Measurements from ENCODE around the gene HSP90B1.

Gene HSP90B1

GRCh38 chr12:103973909-103974308 lies 43.7 kb downstream of the HSP90B1 start:
- DNase-seq (ENCODE audit: extremely low spot score), result no peak
- TF ChIP-seq CTBP1 (IDR thresholded peaks at IDR 0.05; ENCODE audit: borderline replicate concordance) (no peak), L3MBTL2 (conservative IDR thresholded peaks at IDR 0.05) (no peak), FOXK2 (IDR thresholded peaks at IDR 0.05) (no peak), BHLHE40 (IDR thresholded peaks at IDR 0.05; ENCODE audit: borderline replicate concordance) (no peak), ZNF384 (IDR thresholded peaks at IDR 0.05) (no peak), ELF4 (IDR thresholded peaks at IDR 0.05) (no peak), HDGF (IDR thresholded peaks at IDR 0.05; ENCODE audit: borderline replicate concordance) (no peak)
- ChIA-PET CTCF (interaction anchor here (0.9 kb wide), 1 partner anchor 135 kb away, joined by 3 read pairs; no protein-coding TSS in a partner anchor), POLR2A (interaction anchor here (0.7 to 1.4 kb wide), 2 partner anchors 8 to 17 kb away, joined by 3 to 6 read pairs; partner anchors contain the start of gene TDG)

GRCh38 chr12:103975368-103975767 lies 45.2 kb downstream of the HSP90B1 start:
- ChIA-PET CTCF (no interaction called here), POLR2A (no interaction called here)
- TF ChIP-seq SP1 (IDR thresholded peaks at IDR 0.05) (no peak), CTBP1 (IDR thresholded peaks at IDR 0.05; ENCODE audit: borderline replicate concordance) (no peak), LEF1 (IDR thresholded peaks at IDR 0.05; ENCODE audit: borderline replicate concordance) (no peak), NFRKB (IDR thresholded peaks at IDR 0.05) (no peak), FOXA1 (IDR thresholded peaks at IDR 0.05) (no peak), ARNT (IDR thresholded peaks at IDR 0.05) (no peak), PKNOX1 (IDR thresholded peaks at IDR 0.05) (no peak), ELF4 (IDR thresholded peaks at IDR 0.05) (no peak), SUZ12 (IDR thresholded peaks at IDR 0.05) (no peak), HDGF (IDR thresholded peaks at IDR 0.05; ENCODE audit: borderline replicate concordance) (no peak), TARDBP (IDR thresholded peaks at IDR 0.05) (no peak), L3MBTL2 (conservative IDR thresholded peaks at IDR 0.05) (no peak), FOXK2 (IDR thresholded peaks at IDR 0.05) (no peak)
- DNase-seq (ENCODE audit: extremely low spot score), result no peak

- DNase-seq (ENCODE audit: extremely low spot score), result no peak
- TF ChIP-seq HDGF (IDR thresholded peaks at IDR 0.05; ENCODE audit: borderline replicate concordance) (no peak), FOXA1 (IDR thresholded peaks at IDR 0.05) (no peak)
- ChIA-PET CTCF (no interaction called here), POLR2A (no interaction called here)
Measured at GRCh38 chr12:103978384-103978982, 48.3 kb downstream of the HSP90B1 start.

- no peak for TF ChIP-seq ZNF384 (IDR thresholded peaks at IDR 0.05)
- TF ChIP-seq NFRKB (IDR thresholded peaks at IDR 0.05), result no peak
- TF ChIP-seq ARNT (IDR thresholded peaks at IDR 0.05), result no peak
- no peak for TF ChIP-seq FOXK2 (IDR thresholded peaks at IDR 0.05)
- no peak for TF ChIP-seq TARDBP (IDR thresholded peaks at IDR 0.05)
- TF ChIP-seq CTBP1 (IDR thresholded peaks at IDR 0.05; ENCODE audit: borderline replicate concordance), result no peak
- no peak for TF ChIP-seq SUZ12 (IDR thresholded peaks at IDR 0.05)
- no peak for TF ChIP-seq FOXA1 (IDR thresholded peaks at IDR 0.05)
- TF ChIP-seq HDGF (IDR thresholded peaks at IDR 0.05; ENCODE audit: borderline replicate concordance), result no peak
- ChIA-PET CTCF (no interaction called here), POLR2A (no interaction called here)
- no peak for DNase-seq (ENCODE audit: extremely low spot score)
Measured at GRCh38 chr12:103986829-103987228, 56.6 kb downstream of the HSP90B1 start.

- DNase-seq (ENCODE audit: extremely low spot score), result no peak
- ChIA-PET POLR2A (no interaction called here), CTCF (no interaction called here)
- TF ChIP-seq TARDBP (IDR thresholded peaks at IDR 0.05), result no peak
- no peak for TF ChIP-seq L3MBTL2 (conservative IDR thresholded peaks at IDR 0.05)
- TF ChIP-seq FOXM1 (IDR thresholded peaks at IDR 0.05; ENCODE audit: borderline replicate concordance), result no peak
- TF ChIP-seq PKNOX1 (IDR thresholded peaks at IDR 0.05), result no peak
- no peak for TF ChIP-seq FOXA1 (IDR thresholded peaks at IDR 0.05)
- TF ChIP-seq ZNF384 (IDR thresholded peaks at IDR 0.05), result no peak
- TF ChIP-seq BHLHE40 (IDR thresholded peaks at IDR 0.05; ENCODE audit: borderline replicate concordance), result no peak
- TF ChIP-seq ARNT (IDR thresholded peaks at IDR 0.05), result no peak
- TF ChIP-seq SUZ12 (IDR thresholded peaks at IDR 0.05), result no peak
- no peak for TF ChIP-seq CTBP1 (IDR thresholded peaks at IDR 0.05; ENCODE audit: borderline replicate concordance)
- no peak for TF ChIP-seq HDGF (IDR thresholded peaks at IDR 0.05; ENCODE audit: borderline replicate concordance)
- TF ChIP-seq LEF1 (IDR thresholded peaks at IDR 0.05; ENCODE audit: borderline replicate concordance), result no peak
- no peak for TF ChIP-seq FOXK2 (IDR thresholded peaks at IDR 0.05)
- TF ChIP-seq ELF4 (IDR thresholded peaks at IDR 0.05), result no peak
- TF ChIP-seq NFRKB (IDR thresholded peaks at IDR 0.05), result no peak
- TF ChIP-seq SP1 (IDR thresholded peaks at IDR 0.05), result no peak
Measured at GRCh38 chr12:103994235-103994634, 64.0 kb downstream of the HSP90B1 start.

GRCh38 chr12:103996595-103996994 lies 66.4 kb downstream of the HSP90B1 start:
- POLR2A ChIA-PET, result interaction anchor here (0.9 to 2.1 kb wide), 2 partner anchors 31 to 67 kb away, joined by 3 to 6 read pairs; partner anchors contain the start of genes HSP90B1 and TDG
- no peak for TF ChIP-seq FOXM1 (IDR thresholded peaks at IDR 0.05; ENCODE audit: borderline replicate concordance)
- no peak for DNase-seq (ENCODE audit: extremely low spot score)
- CTCF ChIA-PET, result no interaction called here

DNA sequence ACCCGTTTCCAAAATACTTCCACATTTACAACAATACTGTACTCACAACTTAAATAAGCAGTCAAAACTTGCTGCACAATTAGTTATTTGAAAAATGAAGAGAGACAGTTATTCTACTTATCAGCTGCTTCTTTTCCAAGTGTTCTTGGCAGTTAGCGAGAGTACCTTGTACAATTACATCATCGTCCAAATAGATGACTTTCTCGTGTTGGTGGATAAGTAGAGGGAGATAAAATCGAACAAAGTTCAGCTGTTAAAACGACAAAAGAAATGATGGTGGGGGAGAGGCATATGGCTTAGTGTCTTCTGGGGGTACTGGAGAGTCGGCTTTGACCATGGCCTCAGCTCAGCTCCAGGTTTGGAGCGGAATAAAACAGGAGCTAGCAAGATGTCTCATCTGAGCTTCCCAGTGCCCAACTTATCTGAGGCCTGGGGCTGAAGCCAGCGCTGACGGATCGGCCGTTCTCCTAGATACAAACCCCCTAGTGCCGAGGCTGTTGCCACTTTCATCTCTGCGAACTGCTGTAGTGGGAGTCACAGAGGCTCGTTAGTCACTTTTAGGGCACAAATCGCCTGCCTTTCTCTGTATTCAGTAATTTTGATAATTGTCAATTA lies 67.2 kb downstream of the HSP90B1 start:
- no peak for DNase-seq (ENCODE audit: extremely low spot score)
- ChIA-PET CTCF (interaction anchor here (0.8 kb wide), 1 partner anchor 119 kb away, joined by 6 read pairs; no protein-coding TSS in a partner anchor), POLR2A (interaction anchor here (0.9 to 2.1 kb wide), 2 partner anchors 32 to 67 kb away, joined by 3 to 6 read pairs; partner anchors contain the start of genes HSP90B1 and TDG)
- TF ChIP-seq CTBP1 (IDR thresholded peaks at IDR 0.05; ENCODE audit: borderline replicate concordance), result no peak
- no peak for TF ChIP-seq HDGF (IDR thresholded peaks at IDR 0.05; ENCODE audit: borderline replicate concordance)
- TF ChIP-seq SUZ12 (IDR thresholded peaks at IDR 0.05), result no peak
- no peak for TF ChIP-seq SP1 (IDR thresholded peaks at IDR 0.05)
- TF ChIP-seq TARDBP (IDR thresholded peaks at IDR 0.05), result no peak
- no peak for TF ChIP-seq ZNF384 (IDR thresholded peaks at IDR 0.05)
- no peak for TF ChIP-seq ELF4 (IDR thresholded peaks at IDR 0.05)

Data from HEK293T (cell line).